ENCODE results near the gene SEMA7A. TPM values are rescaled to one million over a fixed set of nuclear protein-coding genes. Genes with fewer than 3 reads are reported as not detected.

SEMA7A gene
- total RNA-seq, 3 donors from 2014 or later = 187 to 215 (median 195) TPM

DNA sequence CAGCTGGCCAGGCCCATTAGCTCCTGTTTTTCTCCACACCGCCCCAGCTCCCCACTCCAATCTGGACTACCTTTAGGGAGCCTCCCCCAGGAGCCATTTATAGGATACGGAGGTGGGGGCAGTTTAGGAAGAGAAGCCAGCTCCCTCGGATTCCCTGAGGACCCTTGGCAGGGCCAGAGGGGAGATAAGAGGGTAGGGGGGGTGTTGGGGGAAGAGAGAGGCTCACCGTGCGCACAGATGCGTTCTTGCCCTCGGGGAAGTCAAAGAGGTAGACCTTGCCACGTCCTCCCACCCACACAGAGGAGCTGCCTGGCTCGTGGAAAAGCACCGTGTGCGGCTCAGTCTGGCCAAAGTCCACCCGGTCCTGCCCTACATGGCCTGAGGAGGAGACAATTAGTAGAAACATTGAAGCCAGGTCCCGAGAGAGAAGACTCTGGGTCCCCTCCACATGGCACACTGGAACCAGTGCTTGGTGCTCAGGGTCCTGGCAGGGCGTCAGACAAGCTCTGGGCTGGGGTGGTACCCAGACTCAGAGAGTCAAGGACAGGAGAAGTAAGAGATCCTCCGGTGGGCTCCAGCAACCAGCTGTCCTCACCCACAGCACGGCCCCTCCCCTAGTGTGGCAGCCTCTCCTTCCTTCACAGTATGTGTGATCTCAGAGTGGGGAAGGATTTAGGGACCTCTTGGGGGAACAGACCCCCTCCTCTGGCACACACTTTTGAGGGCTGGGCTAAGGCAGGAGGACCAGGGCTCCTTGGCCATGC is 15.0 kb downstream of the SEMA7A start:
- Mint-ChIP-seq H3K36me3 (ENCODE audit: insufficient read depth) (peaks cover 37% of the 10 kb centered on the region), H3K4me1 (ENCODE audit: low read depth) (peaks cover 23% of the 10 kb centered on the region), H3K27me3 (ENCODE audit: low read depth) (no peaks in the 10 kb centered on the region), H3K9me3 (no peaks in the 10 kb centered on the region), H3K4me3 (no peak overlapping the region)
- DNase-seq (no peak), ATAC-seq (no peak)

DNA sequence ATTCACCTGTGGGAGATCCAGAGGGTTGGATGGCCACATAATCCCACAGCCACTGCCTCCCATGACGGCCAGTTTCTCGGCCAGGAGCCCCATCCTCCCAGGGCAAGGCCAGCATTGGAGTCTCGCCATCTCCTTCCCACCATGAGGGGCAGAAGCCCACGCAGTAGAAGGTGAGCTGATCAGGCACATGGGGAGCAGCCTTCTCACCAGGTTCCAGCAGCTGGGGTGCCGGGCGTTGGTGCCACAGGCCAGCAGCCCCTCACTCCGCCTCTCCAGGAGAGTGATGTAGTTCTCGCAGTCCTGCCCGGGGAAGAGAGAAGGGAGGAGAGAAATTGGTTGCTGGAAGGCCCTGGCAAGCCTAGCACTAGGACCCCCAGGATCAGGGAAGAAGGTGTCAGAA is 16.1 kb downstream of the SEMA7A start:
- no peaks in the 10 kb centered on the region for H3K9me3 Mint-ChIP-seq
- ATAC-seq = no peak
- peaks cover 19% of the 10 kb centered on the region for H3K4me1 Mint-ChIP-seq (ENCODE audit: low read depth)
- DNase-seq = no peak
- H3K27me3 Mint-ChIP-seq (ENCODE audit: low read depth) = no peaks in the 10 kb centered on the region
- no peak overlapping the region for H3K4me3 Mint-ChIP-seq
- H3K36me3 Mint-ChIP-seq (ENCODE audit: insufficient read depth) = peaks cover 41% of the 10 kb centered on the region

DNA sequence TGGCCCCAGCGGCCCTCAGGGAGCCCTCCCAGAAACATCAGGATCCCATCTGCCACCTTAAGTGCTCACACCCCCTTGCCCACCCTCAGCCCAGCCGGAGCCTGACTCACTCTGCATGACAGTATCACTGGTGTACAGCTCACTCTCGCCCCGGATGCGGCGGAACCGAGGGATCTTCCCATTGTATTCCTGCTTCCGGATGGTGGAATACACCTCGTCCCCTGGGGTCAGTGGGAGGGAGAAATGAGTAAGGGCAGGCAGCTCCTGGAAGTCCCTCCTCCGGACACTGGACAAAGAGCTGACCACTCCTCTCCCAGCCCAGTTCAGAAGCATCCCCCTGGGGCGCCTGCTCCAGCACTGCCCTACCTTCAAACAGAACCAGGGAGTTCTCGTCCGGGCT is 16.5 kb downstream of the SEMA7A start:
- Mint-ChIP-seq H3K27me3 (ENCODE audit: low read depth) (no peaks in the 10 kb centered on the region), H3K36me3 (ENCODE audit: insufficient read depth) (peaks cover 43% of the 10 kb centered on the region), H3K4me3 (no peak overlapping the region), H3K9me3 (no peaks in the 10 kb centered on the region), H3K4me1 (ENCODE audit: low read depth) (peaks cover 19% of the 10 kb centered on the region)
- ATAC-seq (no peak), DNase-seq (no peak)

DNA sequence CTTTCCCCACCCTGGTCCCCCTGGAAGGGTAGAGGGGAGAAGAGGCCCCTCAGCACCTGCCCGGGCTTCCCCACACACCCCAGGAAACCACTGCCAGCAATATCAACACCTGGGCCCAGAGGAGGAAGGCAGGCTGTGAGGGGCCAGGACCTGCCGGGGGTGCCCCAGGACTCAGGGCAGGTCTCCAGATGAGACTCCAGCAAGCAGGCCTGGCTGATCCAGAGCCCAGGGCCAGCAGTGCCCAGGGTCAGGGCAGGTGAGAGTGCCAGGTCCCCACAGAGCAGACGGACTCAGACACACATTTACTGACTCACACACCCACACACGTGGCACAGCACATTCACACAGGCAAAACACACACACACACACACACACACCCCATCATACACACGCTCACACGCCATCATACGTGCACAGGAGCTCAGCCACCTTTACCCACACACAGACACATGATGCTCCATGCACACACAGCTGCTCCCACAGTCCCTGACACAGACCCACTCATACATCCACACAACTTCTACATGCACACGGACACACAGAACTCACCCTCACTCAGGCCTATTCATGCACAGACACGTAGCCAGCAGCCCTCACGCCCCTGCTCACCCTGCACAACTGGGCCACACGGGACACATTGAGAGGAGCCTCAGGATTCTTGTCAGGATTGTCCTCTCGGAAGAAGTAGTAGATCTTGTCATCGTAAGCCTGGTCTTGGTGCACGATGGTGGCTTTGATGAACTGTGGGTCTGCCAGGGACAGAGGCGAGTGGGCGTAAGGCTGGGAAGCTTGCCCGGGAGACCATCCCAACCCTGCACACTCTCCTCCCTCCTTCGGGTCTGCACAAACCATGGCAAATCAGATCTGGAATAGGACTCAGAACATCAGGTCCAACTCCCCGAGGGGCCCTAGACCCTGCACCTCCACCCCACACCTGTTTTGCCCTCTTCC is 17.5 kb downstream of the SEMA7A start:
- Mint-ChIP-seq H3K4me1 (ENCODE audit: low read depth) (peaks cover 17% of the 10 kb centered on the region), H3K9me3 (no peaks in the 10 kb centered on the region), H3K4me3 (no peak overlapping the region), H3K27me3 (ENCODE audit: low read depth) (no peaks in the 10 kb centered on the region), H3K36me3 (ENCODE audit: insufficient read depth) (peaks cover 50% of the 10 kb centered on the region)
- DNase-seq (no peak), ATAC-seq (peak in 1 of 2 donors; percentile 25)

DNA sequence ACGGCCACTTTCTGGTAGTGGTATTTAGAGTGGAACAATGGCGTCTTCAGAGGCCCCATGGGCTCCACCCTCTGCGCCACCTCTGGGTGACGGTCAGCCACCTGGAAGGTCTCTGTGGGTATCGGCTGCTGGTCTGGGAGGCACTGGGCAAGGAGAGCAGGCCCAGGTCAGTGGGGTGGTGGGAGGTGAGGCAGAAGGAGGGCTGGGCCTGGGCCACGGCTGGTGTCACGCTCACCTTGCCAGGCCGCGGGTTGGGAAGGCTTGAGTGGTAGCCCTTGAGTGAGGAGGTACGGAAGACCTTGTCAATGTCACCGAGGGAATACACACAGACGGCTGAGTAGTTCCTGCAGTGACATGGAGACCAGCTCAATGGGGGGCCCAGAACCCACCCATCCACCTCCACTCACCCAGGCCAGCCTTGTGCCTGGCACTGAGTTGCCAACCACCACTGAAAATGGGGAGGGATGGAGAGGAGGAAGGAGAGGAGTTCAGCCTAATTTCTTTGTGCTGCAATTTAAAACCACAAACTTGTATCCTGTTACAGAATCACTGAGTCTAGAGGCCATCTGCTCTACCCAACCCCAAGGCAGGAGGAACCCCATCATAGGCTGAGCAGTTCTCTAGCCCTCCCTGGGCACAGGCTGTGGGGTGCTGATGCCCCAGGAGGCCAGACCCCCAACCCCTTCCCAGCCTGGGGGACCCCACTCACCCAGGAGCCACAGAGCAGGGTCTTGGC is 19.0 kb downstream of the SEMA7A start:
- peaks cover 56% of the 10 kb centered on the region for H3K36me3 Mint-ChIP-seq (ENCODE audit: insufficient read depth)
- no peak for DNase-seq
- ATAC-seq = no peak

DNA sequence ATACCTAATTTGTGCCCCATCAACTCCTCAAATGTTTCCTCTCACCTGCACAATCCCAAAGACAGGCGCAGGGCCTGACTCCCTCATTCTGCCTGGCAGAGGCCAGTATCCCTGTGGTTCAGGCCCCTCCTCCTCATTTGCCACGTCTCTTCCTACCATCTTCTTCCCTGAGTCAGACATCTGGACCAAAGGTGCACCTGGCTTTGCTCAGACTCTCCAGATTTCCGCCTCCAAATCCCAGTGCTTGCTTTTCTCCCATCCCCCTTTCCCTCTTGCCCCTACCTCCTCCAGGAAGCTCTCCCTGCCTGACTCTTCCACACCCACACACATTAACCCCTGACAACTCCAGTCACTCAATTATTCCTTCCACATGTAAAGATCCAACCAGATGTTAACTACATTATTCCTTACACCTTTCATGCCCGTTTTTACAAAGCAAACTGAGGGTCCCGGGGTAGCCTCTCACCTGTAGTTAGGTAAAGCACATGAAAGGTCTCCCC is 19.6 kb downstream of the SEMA7A start:
- Mint-ChIP-seq H3K9me3 (no peaks in the 10 kb centered on the region), H3K4me1 (ENCODE audit: low read depth) (peaks cover 11% of the 10 kb centered on the region), H3K36me3 (ENCODE audit: insufficient read depth) (peaks cover 56% of the 10 kb centered on the region), H3K4me3 (no peak overlapping the region), H3K27me3 (ENCODE audit: low read depth) (no peaks in the 10 kb centered on the region)
- no peak for DNase-seq
- no peak for ATAC-seq

More for the DNA sequence above, 19.0 kb downstream of the SEMA7A start:
- Mint-ChIP-seq H3K27me3 (ENCODE audit: low read depth) (no peaks in the 10 kb centered on the region), H3K4me1 (ENCODE audit: low read depth) (peaks cover 11% of the 10 kb centered on the region), H3K4me3 (no peak overlapping the region), H3K9me3 (no peaks in the 10 kb centered on the region)

DNA sequence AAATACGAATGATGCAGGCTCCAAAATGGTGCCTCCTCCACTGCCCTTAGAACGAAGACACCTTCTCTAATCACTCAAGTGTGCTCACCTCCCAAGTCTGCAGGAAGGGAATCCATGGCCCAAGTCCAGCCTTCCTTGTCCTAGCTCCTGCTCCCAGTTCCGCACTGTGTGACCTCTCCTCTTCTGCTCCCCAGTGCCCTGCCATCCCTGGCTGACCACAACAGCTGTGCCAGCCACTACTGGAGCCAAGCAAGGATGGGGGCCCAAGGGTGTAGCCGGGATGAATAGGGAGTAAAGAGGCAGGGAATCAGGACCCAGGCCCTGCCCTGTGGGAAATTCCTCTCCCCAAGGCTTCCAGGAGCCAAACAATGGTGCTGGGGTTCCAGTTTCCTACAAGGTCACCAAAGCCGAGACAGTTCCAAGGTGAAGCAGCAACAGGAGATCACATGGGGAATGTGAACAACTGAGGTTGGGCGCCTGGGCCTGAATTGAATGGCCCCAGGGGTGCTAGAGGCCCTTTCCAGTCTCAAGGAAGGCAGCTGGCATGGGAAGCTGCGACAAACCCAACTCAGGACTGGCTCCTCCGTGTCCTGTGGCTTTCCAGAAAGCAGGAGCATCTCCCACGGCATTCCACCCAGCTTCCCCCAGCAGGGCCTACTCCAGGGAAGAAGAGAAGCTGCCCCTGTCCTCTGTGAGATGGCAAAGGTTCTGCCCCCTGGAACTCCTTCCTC is 20.2 kb downstream of the SEMA7A start:
- no peaks in the 10 kb centered on the region for H3K9me3 Mint-ChIP-seq
- DNase-seq (no peak), ATAC-seq (no peak)
- H3K36me3 Mint-ChIP-seq (ENCODE audit: insufficient read depth) = peaks cover 58% of the 10 kb centered on the region
- H3K4me1 Mint-ChIP-seq (ENCODE audit: low read depth) = peaks cover 11% of the 10 kb centered on the region
- no peaks in the 10 kb centered on the region for H3K27me3 Mint-ChIP-seq (ENCODE audit: low read depth)
- H3K4me3 Mint-ChIP-seq = no peak overlapping the region

DNA sequence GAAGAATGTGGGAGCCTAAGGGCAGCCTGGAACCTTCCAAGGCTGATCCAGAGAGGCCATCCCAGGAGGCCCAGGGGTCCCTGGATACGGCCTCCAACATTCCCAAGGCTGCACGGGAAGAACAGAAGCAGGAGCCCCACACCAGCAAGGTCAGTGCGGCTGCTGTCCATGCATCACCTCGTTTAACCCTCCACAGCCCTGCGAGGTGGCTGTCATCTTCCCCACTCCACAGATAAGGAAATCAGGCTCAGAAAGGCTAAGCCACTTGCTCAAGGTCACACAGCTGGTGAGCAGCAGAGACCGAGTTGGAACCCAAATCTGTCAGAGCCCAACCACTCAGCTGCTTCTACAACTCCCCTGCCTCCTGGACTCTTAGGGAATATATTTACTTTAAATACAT is 21.6 kb downstream of the SEMA7A start:
- no peaks in the 10 kb centered on the region for H3K9me3 Mint-ChIP-seq
- H3K4me1 Mint-ChIP-seq (ENCODE audit: low read depth) = peaks cover 10% of the 10 kb centered on the region
- DNase-seq (no peak), ATAC-seq (no peak)
- H3K36me3 Mint-ChIP-seq (ENCODE audit: insufficient read depth) = peaks cover 51% of the 10 kb centered on the region
- H3K4me3 Mint-ChIP-seq = no peak overlapping the region
- no peaks in the 10 kb centered on the region for H3K27me3 Mint-ChIP-seq (ENCODE audit: low read depth)

DNA sequence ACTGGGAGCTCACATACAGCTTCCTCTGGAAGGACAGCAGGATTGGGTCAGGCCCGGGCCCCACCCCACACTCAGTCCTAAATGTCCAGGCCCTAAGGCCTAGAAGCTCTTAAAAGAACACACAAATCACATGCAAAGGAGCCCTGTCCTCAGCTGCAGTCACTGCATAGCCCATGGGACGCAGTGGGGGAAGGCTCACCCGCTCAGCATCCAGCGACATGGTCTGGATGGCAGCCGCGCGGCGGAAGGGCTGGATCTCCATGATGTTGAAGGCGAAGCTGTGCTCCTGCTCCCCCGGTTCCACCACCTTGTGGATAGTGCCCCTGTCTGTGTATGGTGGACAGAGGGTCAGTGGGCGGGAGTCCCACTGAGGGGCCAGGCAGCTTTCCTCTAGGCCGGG is 22.1 kb downstream of the SEMA7A start:
- ATAC-seq (no peak), DNase-seq (no peak)
- H3K4me3 Mint-ChIP-seq = no peak overlapping the region
- H3K4me1 Mint-ChIP-seq (ENCODE audit: low read depth) = peaks cover 12% of the 10 kb centered on the region
- H3K27me3 Mint-ChIP-seq (ENCODE audit: low read depth) = no peaks in the 10 kb centered on the region
- peaks cover 47% of the 10 kb centered on the region for H3K36me3 Mint-ChIP-seq (ENCODE audit: insufficient read depth)
- no peaks in the 10 kb centered on the region for H3K9me3 Mint-ChIP-seq

DNA sequence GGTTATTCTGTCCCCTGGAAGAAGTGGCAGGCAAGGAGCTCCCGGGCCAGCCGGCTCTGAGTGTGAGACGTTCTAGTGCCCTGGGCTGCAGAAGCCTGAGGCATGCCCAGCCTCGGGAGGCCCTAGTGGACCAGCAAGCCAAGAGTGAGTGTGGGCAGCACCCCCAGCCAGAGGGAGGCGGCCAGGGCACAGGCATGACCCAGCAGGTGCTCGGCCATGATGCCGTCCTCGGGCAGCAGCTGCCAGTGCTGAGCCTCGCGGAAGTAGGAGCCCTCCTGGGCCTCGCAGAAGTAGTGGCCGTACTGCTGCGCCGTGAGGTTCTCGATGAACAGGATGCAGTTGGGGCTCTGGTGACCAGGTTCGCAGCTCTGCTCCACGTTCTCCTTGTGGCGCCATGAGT is 23.3 kb downstream of the SEMA7A start:
- no peaks in the 10 kb centered on the region for H3K27me3 Mint-ChIP-seq (ENCODE audit: low read depth)
- no peak for DNase-seq
- H3K4me3 Mint-ChIP-seq = no peak overlapping the region
- no peaks in the 10 kb centered on the region for H3K9me3 Mint-ChIP-seq
- peaks cover 15% of the 10 kb centered on the region for H3K4me1 Mint-ChIP-seq (ENCODE audit: low read depth)
- ATAC-seq = no peak
- H3K36me3 Mint-ChIP-seq (ENCODE audit: insufficient read depth) = peaks cover 39% of the 10 kb centered on the region

DNA sequence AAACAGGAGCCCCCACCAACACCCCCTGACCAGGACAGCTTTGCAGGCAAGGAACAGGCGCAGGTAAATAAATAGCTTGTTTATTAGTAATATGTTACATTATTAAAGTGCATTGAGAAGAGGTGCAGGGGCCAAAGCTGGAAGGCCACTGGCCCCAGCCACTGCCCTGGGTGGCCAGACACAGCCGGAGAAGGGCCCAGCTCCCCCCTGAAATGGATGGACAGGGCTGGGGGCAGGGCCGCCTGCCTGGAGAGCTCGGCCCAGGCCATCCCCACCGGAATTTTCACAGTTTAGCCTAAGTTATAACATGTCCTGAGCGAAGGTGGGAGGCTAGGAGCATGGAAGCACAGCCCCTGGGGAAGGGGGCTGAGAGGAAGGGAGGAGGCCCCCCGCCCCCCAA is 24.5 kb downstream of the SEMA7A start:
- Mint-ChIP-seq H3K4me3 (no peak overlapping the region), H3K36me3 (ENCODE audit: insufficient read depth) (peaks cover 32% of the 10 kb centered on the region), H3K9me3 (no peaks in the 10 kb centered on the region), H3K4me1 (ENCODE audit: low read depth) (peaks cover 21% of the 10 kb centered on the region), H3K27me3 (ENCODE audit: low read depth) (no peaks in the 10 kb centered on the region)
- no peak for DNase-seq
- no peak for ATAC-seq

DNA sequence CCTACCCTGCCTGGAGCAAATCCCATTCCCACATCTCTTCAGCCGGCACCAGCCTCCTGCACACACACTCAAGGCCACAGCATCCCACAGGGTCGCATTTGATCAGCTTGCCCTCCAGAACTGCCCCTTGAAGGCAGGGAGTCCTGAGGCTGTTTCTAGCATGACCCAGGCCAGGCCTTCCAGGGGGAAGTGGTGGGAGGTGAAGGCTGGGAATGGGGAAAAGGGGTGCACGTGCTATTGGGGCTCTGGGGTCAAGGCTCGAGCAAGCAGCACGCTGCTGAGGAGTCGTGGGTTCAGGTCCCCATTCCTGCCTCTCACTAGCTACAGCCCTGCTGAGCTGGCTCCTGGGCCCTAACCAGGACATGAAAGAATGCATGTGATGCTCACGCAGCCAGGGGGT is 24.9 kb downstream of the SEMA7A start:
- no peaks in the 10 kb centered on the region for H3K27me3 Mint-ChIP-seq (ENCODE audit: low read depth)
- peaks cover 25% of the 10 kb centered on the region for H3K4me1 Mint-ChIP-seq (ENCODE audit: low read depth)

DNA sequence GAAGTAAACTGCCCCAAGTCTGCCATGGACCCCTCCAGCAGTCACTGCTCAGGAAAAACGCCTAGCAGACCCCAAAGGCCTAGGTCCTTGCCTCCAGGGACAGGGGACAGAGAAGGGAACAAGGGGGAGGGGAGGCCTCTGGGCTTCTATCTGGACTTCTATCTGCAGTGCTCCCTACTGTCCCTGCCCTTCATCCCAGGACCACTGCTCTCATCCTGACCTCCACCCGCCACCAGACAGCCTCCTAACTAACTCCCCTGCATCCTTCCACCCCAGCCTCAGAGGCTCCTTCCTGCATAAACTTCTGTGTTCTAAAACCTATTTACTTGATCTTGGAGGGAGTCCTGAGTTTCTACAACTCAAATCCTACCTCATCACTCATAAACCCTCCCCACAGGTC is 25.4 kb downstream of the SEMA7A start:
- H3K9me3 Mint-ChIP-seq = no peaks in the 10 kb centered on the region
- DNase-seq (no peak), ATAC-seq (no peak)
- no peaks in the 10 kb centered on the region for H3K27me3 Mint-ChIP-seq (ENCODE audit: low read depth)
- H3K36me3 Mint-ChIP-seq (ENCODE audit: insufficient read depth) = peaks cover 31% of the 10 kb centered on the region
- no peak overlapping the region for H3K4me3 Mint-ChIP-seq
- H3K4me1 Mint-ChIP-seq (ENCODE audit: low read depth) = peaks cover 29% of the 10 kb centered on the region

More for the DNA sequence above, 24.9 kb downstream of the SEMA7A start:
- H3K9me3 Mint-ChIP-seq = no peaks in the 10 kb centered on the region
- peaks cover 28% of the 10 kb centered on the region for H3K36me3 Mint-ChIP-seq (ENCODE audit: insufficient read depth)
- no peak for DNase-seq
- ATAC-seq = no peak
- no peak overlapping the region for H3K4me3 Mint-ChIP-seq
